SHP77 (cell line): ENCODE measurements around the gene TAAR8.
A peak's percentile ranks its signal among the peaks of the same experiment; 100 is the strongest.
"Not testable (repeated sequence)": the region's sequence is repeated elsewhere in the genome, so short reads cannot be mapped to it uniquely, and the experiment has no call there.

Experiments
- DNase-seq, 2 experiments: peaks; one replicate each; lab custom pipeline; 2025; lab: John Stamatoyannopoulos, UW

TAAR8 gene, protein sequence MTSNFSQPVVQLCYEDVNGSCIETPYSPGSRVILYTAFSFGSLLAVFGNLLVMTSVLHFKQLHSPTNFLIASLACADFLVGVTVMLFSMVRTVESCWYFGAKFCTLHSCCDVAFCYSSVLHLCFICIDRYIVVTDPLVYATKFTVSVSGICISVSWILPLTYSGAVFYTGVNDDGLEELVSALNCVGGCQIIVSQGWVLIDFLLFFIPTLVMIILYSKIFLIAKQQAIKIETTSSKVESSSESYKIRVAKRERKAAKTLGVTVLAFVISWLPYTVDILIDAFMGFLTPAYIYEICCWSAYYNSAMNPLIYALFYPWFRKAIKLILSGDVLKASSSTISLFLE

DNA sequence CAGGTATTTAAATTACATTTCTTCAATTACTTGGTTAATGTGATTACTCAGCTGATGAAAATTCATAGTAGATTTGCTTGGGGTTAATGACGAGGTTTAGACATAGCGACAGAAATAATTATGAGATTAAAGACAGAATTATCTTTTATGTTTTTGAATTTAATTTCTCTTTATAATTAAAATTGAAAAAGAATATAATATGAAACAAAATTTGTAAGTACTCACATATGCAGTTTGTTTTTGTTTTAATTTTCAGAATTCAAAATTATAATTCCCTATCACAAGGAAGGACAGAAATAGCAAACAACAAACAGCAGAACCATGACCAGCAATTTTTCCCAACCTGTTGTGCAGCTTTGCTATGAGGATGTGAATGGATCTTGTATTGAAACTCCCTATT lies at the start of gene TAAR8:
Gene TAAR8 (plus strand): TSS at position 301 of the 400 bp plus-strand sequence. CDS start 21 bp downstream, at position 322.
- DNase-seq = no peak

DNA sequence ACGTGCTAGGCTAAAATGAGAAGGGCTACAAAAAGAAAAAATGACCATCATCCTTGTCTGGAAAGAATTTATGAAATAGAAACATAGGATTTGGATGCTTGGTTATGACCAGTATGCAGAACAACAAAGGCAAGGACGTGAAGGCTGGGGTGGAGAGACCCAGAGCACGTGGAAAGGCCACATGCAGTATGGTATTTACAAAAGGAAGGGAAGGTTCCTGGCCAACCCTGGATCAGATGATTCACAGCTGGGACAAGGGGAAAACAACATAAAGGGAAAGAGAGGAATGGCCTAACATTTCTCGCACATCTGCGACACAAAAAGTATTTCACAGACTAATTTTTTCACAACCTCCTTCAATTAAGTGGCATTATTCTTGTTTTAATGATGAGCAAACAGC lies 47.7 kb upstream of the TAAR8 start:
- no peak for DNase-seq

DNA sequence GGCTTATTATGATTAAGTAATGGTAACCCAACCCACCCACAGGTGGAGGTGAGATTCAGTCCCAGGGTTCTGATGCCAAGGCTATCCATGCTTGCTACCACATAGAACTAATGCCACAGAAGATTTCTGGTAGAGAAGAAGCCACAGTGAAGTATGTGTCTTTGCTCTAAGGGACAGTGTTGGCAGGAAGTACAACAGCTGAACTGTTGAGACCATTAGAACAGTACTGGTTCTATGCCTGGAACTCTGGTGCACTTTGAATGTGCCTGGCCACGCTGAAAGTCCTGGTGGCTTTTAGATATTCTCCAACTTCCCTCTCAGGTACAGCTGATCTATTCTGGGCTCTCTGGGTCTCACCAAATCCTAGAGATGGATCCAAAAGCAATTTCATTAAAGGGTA lies 47.3 kb upstream of the TAAR8 start:
- DNase-seq = no peak

DNA sequence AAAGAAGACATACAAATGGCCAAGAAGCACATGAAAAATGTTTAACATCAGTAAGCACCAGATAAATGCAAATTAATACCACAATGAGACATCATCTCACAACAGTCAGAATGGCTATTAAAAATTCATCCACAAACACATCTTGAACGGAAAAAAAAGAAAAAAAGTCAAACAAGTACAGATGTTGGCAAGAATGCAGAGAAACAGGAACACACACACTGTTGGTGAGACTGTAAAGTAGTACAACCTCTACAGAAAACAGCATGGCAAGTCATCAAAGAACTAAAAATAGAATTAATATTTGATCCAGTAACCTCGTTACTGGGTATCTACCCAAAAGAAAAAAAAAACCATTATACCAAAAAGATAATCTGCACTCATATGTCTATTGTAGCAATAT lies 46.0 kb upstream of the TAAR8 start:
- DNase-seq = no peak

DNA sequence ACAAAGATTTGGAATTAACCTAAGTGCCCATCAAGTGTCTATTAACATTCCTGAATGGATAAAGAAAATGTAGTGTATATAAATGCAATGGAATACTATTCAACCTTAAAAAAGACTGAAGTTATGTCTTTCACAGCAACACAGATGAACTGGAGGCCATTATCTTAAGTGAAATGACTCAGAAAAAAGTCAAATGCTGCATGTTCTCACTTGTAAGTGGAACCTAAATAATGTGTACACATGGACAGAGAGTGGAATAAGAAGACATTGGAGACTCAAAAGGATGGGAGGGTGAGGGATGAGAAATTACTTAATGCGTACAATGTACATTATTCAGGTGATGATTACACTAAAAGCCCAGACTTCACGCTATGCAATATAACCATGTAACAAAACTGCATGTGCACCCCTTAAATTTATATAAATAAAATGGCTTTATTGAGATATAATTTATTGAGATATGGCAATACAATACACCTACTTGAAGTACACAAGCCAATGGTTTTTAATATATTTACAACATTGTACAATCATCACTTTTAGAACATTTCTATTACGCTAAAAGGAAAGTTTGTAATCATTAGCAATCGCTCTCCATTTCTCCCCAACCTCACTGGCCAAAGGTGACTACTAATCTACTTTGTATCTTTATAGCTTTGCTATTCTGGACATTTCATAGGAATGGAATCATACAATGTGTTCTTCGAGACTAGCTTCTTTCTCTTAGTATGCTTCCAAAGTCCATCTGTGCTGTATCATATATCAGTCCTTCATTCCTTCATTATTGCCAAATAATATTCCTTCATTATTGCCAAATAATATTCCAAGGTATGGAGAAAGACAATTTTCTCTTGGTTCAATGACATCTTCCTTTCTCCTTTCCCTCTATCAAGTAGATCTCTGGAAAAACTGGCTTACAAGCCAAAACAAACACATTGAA lies 45.3 kb upstream of the TAAR8 start:
- DNase-seq = no peak

DNA sequence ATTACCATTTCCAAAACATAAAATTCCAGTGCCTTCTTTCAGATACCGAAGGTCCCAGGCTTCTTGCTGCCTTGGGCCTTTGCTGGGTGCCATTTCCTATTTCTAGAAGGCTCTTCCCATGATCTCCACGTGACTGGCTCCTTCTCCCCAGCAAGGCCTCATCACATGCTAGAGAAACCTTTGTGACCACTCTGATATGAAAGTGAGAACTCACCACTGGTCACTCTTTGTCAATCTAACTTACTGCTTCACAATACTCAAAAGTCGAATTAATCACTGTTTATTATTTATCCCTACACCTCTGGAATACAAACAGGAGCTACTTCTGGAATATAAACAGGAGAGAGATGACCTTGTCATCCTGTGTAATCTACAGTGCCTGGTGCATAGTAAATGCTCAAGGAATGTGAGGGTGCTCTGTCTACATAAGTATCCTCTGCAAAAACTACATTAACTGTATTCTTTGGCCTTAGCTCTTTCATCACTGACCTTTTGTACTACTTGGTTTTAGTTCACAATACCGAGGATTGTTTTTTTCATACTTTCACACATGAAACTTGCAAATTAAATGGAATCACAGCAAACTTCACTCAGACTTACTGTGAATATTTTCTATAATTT lies 41.2 kb upstream of the TAAR8 start:
- DNase-seq = no peak

DNA sequence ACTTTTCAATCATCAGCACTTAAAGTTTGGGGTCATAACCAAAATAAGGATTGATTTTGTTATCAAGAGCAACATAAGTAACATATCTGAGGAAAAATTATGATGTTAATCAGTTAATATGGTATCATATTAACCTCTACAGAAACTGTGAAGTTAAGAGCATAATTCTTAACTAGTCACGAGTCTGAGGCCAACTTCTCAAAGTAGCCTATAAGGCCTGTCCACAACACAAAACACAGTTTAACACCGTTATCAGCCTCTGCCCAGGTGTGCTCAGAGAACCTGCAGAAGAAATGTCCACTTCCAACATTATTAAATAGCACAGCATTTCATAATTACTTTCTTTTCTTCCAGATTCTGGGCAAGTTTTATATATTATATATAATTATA lies 40.6 kb upstream of the TAAR8 start:
- no peak for DNase-seq

DNA sequence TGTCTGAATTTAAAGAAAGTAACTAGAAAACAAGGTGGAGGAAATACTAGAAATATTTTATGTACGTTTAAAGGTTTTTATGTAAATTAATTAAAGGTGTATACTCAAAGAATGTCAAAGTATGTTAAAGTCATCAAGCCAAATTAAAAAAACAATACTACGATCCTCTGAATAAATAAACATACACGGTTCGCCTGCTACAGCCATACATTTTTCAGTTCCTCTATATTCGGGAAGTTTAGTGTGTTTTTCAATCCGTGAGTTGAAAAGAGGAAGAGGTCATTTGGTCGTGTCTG lies 40.2 kb upstream of the TAAR8 start:
- no peak for DNase-seq

DNA sequence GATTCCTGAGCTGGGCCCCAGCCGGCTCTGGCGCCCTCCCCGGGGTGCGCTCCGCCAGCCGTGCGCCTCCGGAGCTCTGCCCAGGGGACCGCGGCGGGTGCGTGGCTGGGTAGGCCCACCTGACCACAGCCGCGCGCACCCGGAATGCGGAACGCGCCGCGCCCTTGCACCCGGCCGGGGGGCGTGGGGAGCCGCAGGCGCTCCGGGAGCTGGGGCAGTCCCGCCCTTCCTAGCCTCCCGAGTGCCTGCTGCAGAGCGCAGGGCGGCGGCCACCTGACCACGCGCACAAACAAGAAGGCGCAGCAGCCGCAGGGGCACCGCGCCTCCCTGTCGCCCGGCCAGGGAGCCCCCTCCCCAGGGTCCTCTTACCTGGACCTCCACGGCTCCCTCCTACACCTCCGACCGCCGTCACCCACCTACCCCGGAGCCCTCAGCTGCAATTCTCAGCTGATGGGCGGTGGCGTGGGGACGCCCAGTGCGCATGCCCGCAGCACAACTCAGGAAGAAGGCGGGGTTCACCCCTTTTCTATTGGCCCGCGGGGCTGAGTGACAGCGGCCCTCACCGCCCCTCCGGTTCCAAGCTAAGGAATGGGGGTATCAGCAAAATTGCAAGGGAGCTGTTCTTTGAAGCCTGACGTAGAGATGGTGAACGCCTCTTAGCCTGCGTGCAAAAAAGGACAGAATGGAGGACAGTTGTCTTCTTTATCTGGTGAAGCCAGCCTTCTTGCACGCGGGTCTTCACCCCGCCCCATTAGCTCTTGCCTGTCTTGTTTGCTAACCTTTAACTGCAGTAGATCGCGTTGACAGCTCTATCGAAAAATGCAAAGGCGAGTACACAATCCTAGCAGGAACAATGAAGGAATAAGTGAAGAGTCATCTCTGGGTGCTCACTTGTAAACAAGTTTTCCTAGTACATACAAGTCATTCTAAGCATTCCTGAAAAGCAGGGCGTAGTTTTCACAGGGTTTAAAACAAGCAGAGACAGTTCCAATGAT lies 39.5 kb upstream of the TAAR8 start, which contains the start of gene STX7:
Gene STX7 (minus strand): TSS at position 479 of the 995 bp plus-strand sequence. CDS start 9,586 bp downstream, outside the sequence.
- peak; percentile 85 to 86 for DNase-seq

DNA sequence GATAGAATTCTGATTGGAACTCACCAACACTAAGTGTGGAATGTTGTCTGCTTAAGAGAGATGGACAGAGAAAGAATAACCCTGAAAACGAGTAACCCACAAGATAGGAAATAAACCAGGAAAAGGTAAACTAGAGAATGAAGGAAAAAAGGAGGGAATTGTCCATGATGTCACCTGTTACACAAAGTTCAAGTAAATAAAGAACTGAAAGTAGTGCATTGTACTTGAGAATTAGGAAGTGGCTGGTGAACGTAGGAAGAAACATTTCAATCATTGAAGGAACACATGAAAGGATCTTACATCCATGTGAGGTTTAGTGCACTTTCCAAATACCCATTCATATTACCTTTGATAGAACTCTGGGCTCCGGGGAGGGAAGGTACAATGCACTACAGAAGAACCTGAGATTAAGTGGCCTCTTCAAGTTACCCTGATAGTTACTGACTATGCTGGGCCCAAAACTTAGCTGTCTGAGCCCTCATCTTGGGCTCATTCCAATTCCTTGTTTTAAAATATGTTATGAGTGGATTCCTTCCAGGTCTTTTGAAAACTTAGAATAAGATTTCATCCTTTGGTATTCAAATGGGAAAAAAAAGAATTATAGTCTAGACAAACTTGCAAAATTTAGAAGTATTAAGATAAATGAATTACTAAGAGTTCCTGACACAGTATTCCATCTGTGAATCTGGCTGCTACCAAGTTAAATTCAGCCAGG lies 38.5 kb upstream of the TAAR8 start:
- DNase-seq = no peak

DNA sequence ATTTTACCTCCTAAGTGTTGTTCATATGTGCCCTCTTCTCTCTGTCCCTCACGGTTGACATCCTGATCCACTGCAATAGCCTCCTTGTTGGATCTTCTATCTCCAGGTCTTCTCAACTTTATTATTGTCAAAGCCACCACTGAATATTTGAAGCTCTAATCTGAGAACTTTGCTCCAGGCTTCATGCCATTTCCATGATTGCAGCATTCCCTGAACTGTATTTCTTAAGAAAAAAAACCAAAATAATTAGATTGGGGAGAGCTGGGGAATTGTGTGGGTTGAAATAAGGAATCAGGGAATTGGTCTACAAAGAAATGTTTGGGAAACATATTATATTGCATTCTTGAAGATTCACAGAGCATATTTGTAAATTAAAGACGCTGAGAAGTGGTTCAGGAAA lies 37.1 kb upstream of the TAAR8 start:
- DNase-seq = no peak

DNA sequence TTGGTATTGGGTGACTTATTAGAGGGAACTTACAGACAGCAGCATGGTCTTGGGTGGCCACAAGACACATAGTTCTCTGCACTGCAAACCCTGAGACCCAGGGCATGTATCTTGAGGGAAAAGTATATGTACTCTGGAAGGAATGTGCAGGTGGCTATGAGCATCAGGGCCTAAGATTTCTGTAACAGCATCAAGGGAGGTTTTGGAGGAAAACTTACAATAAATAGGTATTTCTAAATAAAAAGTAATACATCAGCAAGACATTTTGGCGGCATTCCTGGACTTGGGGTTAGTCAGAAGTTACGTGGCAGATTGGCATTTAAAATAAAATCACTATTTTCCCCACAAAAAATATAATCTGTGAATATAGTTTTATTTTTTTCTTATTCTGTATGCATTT lies 31.5 kb upstream of the TAAR8 start:
- DNase-seq = no peak

DNA sequence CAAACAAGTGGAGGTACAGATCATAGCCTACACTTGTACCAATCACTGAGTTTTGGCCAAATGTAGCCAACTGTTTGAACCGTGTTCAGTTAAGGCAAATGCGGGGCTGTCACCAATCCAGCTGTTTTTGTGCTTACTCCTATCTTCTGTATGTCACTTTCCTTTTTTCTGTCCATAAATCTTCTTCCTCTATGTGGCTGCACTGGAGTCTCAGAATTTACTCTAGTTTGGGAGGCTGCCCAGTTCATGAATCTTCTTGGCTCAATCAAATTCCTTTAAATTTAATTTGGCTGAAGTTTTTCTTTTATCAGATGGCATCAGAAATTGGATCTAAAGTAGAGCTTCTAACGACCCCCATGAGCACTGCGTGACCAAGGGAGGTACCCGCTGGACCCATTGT lies 27.8 kb upstream of the TAAR8 start:
- no peak for DNase-seq

DNA sequence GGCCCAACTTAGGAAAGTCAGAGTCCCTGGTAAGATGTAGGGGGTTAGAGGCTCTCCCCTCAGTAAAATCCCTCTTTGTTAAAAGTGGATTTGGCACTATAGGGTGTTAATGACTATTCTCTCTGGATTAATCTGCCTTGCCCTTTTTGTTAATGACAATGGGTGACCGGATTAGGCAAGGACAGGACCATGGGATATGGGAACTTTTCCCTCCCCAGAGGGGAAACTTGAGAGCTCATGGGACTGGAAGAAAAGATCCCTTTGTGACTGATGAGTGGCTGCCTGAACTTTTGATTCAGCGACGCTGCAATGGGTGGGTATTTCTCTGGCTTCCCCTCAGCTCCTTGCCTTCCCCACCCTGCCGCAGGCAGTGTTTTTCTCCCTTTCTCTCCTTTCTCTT lies 26.6 kb upstream of the TAAR8 start:
- no peak for DNase-seq

DNA sequence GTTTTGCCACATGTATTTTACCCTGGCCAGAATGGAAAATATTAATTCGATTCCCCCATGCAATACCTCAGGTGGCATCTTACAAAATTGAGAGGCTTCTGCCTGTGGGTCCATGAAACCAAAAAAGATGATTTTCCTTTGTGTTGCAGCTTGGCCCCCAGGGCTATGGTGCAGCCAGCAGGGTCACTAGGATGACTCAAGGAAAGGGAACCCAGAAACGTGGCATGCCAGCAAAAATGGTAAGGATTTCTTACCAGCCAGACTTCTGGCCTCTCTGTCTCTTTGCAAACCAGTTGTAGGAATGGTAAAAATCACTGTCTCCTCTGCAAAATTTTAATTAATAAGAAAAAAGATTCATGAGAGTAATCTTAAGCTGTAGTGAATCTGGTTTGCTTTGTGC lies 26.0 kb upstream of the TAAR8 start:
- no peak for DNase-seq

DNA sequence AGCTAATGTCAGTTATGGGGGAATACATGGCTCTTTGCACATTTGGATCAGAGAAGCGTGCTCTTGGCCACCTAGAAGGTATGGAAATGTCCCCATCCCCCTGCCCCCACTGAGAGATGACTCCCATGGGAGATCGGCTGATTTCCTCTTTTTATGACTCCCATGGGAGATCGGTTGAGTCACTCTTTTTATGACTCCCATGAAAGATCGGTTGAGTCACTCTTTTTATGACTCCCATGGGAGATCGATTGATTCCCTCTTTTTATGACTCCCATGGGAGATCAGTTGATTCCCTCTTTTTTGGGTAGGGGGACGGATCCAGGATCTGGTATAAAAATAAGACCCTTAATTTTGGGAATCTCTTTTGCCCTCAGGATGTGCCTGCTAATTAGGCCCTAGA lies 24.7 kb upstream of the TAAR8 start:
- peak in 1 of 2 experiments; percentile 4 for DNase-seq

DNA sequence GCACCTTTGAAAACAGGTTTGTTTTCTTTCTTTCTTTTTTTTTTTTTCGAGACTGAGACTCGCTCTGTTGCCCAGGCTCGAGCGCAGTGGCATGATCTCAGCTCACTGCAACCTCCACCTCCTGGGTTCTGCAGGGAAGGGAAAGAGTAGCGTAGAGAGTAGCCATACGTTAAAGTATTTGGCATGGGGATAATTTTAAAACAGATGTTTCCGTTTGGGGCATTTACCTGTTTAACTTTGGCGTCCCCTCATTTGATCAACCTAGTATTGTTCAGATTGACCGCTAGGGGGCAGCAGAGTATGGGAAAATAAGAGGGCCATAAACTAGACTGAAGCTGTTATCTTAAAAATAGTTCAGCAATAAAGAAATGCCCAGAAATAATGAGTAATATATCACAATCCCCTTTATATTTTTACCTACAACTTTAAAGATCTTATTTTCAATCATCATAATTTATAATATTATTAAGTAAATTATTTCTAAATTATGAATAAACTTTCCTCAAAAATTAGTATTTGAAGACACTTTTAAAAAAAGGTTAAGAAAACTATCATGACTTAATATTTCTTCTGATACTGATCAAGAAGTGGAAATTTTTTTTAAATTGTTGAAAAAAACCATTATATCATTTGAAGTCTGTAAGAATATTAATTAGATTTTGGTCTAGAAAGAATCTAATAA lies 22.0 kb upstream of the TAAR8 start:
- DNase-seq = peak; percentile 23 to 57

DNA sequence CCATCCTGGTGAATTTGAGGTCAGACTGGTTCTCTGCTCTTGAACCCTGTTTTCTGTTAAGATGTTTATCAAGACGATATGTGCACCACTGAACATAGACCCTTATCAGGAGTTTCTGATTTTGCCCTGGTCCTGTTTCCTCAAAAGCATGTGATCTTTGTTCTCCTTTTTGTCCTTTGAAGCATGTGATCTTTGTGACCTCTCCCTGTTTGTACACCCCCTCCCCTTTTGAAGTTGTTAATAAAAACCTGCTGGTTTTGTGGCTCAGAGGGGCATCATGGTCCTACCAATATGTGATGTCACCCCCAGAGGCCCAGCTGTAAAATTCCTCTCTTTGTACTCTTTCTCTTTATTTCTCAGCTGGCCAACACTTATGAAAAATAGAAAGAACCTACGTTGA lies 17.9 kb upstream of the TAAR8 start:
- DNase-seq = not testable (repeated sequence)

DNA sequence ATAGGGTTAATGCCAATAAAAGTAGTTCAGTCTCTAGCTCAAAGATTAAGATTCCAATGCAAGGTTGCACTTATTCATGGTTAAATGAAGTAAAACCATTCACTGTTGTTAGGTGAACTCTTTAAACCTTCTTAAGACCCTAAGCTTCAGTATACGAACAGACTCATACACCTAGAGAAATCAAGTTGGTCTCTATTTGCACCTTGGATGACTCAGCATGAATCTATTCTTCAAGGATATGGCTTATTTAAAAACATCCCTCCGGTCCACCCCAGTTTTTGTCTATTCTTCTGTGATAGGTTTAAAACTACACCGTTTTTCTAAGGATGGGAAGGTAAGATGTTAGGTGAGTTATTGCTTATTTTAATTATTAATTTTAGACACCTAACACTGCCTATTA lies 15.3 kb upstream of the TAAR8 start:
- DNase-seq = no peak

DNA sequence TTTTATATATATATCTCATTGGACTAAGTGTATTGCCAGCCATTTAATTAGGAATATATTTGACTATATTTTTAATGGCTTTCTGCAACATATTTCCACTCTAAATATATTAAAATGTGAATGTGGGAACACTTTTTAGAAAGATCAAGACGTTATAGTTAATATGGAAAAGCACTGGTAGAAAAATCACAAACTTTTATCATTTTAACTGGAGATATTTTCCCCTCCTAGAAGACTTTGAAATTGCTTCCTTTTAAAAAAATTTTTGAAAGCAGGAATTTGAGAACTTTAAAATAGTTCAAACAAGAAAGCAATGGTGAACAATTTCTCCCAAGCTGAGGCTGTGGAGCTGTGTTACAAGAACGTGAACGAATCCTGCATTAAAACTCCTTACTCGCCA lies 14.5 kb upstream of the TAAR8 start, which contains the start of gene TAAR9:
Gene TAAR9 (plus strand): TSS at position 301 of the 400 bp plus-strand sequence. CDS start 13 bp downstream, at position 314.
- DNase-seq = no peak
